ENCODE results near the gene RAB43.
"Not testable (repeated sequence)": the region's sequence is repeated elsewhere in the genome, so short reads cannot be mapped to it uniquely, and the experiment has no call there.

Gene RAB43

GRCh38 chr3:129117134-129117533 is 4.5 kb downstream of the RAB43 start:
- POLR2A ChIA-PET: no interaction called here
- no peak for TF ChIP-seq CTCF (IDR thresholded peaks at IDR 0.05; ENCODE audit: control extremely low read depth, extremely low read depth, low read depth, missing control alignments)

GRCh38 chr3:129116482-129116946 is 5.1 kb downstream of the RAB43 start:
- DNase-seq (ENCODE audit: extremely low spot score): no peak
- no peak for TF ChIP-seq CTCF (IDR thresholded peaks at IDR 0.05; ENCODE audit: control extremely low read depth, extremely low read depth, low read depth, missing control alignments)
- CTCF ChIA-PET: no interaction called here
- POLR2A ChIA-PET: interaction anchor here (0.6 kb wide), 1 partner anchor 256 kb away, joined by 8 read pairs; no protein-coding TSS in a partner anchor

More at GRCh38 chr3:129117134-129117533, 4.5 kb downstream of the RAB43 start:
- CTCF ChIA-PET: interaction anchor here (7.5 kb wide), 1 partner anchor 64 kb away, joined by 39 read pairs; no protein-coding TSS in a partner anchor
- DNase-seq (ENCODE audit: extremely low spot score): no peak

GRCh38 chr3:129114455-129114854 is 7.1 kb downstream of the RAB43 start:
- no peak for DNase-seq (ENCODE audit: extremely low spot score)
- ChIA-PET POLR2A (no interaction called here), CTCF (interaction anchor here (1.3 to 1.7 kb wide), 2 partner anchors 14 to 144 kb away, joined by 4 read pairs; no protein-coding TSS in a partner anchor)
- no peak for TF ChIP-seq CTCF (IDR thresholded peaks at IDR 0.05; ENCODE audit: control extremely low read depth, extremely low read depth, low read depth, missing control alignments)

GRCh38 chr3:129112308-129113052 is 9.1 kb downstream of the RAB43 start:
- no peak for DNase-seq (ENCODE audit: extremely low spot score)
- POLR2A ChIA-PET: no interaction called here
- CTCF ChIA-PET: no interaction called here
- TF ChIP-seq CTCF (IDR thresholded peaks at IDR 0.05; ENCODE audit: control extremely low read depth, extremely low read depth, low read depth, missing control alignments): no peak

- DNase-seq (ENCODE audit: extremely low spot score); POLR2A ChIA-PET; CTCF ChIA-PET: not testable (repeated sequence)
Observed at GRCh38 chr3:129111076-129111780, 10.4 kb downstream of the RAB43 start.

- no peak for TF ChIP-seq CTCF (IDR thresholded peaks at IDR 0.05; ENCODE audit: control extremely low read depth, extremely low read depth, low read depth, missing control alignments)
- POLR2A ChIA-PET: no interaction called here
- DNase-seq (ENCODE audit: extremely low spot score): no peak
- CTCF ChIA-PET: interaction anchor here (1.4 to 2.0 kb wide), 2 partner anchors 12 to 54 kb away, joined by 4 to 5 read pairs; no protein-coding TSS in a partner anchor
Observed at GRCh38 chr3:129107793-129108192, 13.8 kb downstream of the RAB43 start.
